A549 treated with CpdA at 1 μM for 4 hours (cell line): ENCODE results near the gene IQCK. TPM values are rescaled to one million over a fixed set of nuclear protein-coding genes. Genes with fewer than 3 reads are reported as not detected.

ENCODE experiments used
- total RNA-seq: library from RNA; stranded (reverse); fragments of 200-300 nt; extraction: Qiagen RNA extraction; gene quantifications from 5 replicates; pipeline ENCODE4 v1.2.3, GENCODE V29; 2022; ENCODE audit warnings: low read depth

Gene IQCK, protein sequence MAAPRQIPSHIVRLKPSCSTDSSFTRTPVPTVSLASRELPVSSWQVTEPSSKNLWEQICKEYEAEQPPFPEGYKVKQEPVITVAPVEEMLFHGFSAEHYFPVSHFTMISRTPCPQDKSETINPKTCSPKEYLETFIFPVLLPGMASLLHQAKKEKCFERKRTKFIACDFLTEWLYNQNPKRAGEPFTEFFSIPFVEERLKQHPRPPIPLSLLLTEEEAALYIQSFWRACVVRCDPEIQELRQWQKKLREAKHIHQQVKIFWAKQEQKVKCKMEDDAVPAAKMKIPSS
- 7.0 to 11.0 TPM (median 9.3 TPM) in 5 replicates for total RNA-seq

DNA sequence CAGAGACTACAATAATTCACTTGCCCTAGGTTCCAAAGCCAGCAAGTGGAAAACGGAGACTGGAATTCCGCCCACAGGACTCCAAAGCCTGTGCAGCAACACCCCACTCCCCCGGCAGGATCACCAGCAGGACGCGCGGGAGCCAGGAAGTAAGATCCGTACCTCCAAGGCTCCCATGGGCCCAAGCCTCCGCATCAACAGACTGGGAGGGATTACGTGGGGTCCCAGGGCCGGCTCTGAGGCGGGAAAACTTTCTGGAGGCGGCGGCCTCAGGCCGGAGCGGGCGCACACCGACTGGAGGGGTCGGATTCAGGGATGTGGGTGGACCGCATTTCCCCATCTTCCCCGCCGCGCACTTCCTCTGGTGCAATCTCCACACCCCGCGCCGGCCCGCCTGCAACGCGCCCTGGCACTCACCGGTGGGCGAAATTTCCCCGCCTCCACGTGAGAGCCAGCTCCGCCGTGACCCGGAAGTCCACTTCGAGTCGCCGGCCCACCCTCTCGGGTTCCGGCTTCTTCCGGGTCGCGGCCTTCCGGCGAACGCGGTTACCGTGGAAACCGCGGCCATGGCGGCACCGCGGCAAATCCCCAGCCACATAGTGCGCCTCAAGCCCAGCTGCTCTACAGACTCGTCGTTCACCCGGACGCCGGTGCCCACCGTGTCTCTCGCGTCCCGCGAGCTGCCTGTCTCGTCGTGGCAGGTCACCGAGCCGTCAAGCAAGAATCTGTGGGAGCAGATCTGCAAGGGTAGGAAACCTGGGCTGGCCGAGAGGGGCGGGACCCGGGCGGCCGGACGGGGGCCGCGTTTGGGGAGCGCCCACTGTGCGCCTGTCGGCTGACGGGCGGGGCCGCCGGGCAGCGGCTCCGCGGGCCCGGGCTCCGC, at the start of gene IQCK, which contains the start of gene KNOP1:
Gene IQCK (plus strand): TSS at position 531 of the 883 bp plus-strand sequence. CDS start 36 bp downstream, at position 567.
Gene KNOP1 (minus strand): TSS at position 487 of the 883 bp plus-strand sequence. CDS start 3,192 bp downstream, outside the sequence.

DNA sequence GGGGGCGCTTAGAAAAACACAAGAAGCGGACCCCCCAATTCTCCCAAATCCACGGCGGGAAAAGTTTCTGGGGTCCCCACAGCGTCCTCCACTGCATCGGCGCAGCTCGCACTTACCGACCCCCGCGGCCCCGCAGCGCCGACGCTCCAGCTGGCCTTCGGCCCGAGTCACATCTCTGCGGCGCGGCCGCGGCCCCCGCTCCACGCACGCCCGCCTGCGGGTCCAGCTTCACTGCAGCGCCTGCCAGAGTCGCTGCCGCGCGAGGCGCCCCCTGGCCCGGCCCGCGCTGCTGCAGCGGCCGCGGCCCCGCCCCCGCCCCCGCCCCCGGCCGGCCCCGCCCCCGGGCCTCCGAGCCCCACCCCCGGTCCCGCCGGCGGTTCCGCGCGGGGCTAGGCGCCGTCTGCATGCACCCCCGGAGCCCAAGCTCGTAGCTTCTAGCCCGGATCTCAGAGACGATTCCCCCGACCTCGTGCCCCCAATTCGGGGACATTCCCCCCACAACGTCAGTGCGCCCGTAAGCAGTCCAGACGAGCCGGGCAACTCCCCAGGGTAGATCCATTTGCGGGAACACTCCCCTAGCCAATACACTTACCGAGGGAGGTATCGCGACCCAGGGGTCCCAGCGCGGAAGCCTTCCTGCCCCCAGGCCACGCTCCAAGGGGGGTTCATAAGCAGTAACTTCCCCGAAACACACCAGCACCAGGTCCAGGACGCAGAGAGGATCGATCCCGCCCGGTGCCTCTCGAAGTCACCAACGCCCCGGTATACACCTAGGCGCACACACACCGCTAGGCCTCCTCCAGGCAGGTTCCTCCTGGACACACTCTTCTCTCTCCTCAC, 166.8 kb downstream of the IQCK start, which contains the start of gene GPRC5B:
Gene GPRC5B (minus strand): TSS at position 238 of the 840 bp plus-strand sequence. CDS start 12,003 bp downstream, outside the sequence.

Other genes starting within 250 kb of the IQCK start
- gene GDE1, start 196.2 kb upstream of the IQCK start, total RNA-seq: 82.3 to 98.2 TPM (median 88.5 TPM) in 5 replicates
- 8.7 to 12.4 TPM (median 11.0 TPM) in 5 replicates for gene CCP110, start 194.3 kb upstream of the IQCK start, total RNA-seq
- 30.1 to 33.1 TPM (median 31.6 TPM) in 5 replicates for gene VPS35L, start 162.6 kb upstream of the IQCK start, total RNA-seq
- 35.8 to 47.9 TPM (median 41.2 TPM) in 5 replicates for gene KNOP1, start within 50 bp of the IQCK start, total RNA-seq
- 25.7 to 30.8 TPM (median 27.8 TPM) in 5 replicates for gene GPRC5B, start 166.6 kb downstream of the IQCK start, total RNA-seq